ENCODE measurements around the gene LAMTOR4. TPM values are rescaled to one million over a fixed set of nuclear protein-coding genes. Genes with fewer than 3 reads are reported as not detected.

The LAMTOR4 gene
- total RNA-seq, 1 donor from 2014 or later, result 70.5 TPM

- Mint-ChIP-seq H3K4me3 (peak overlapping the region; percentile 30), H3K36me3 (peaks cover 8% of the 10 kb centered on the region)
- peaks cover 12% of the 10 kb centered on the region for H3K4me1 ChIP-seq
These were observed 26.1 kb upstream of the LAMTOR4 start for GRCh38 chr7:100122568-100122967.

GRCh38 chr7:100124301-100125230 is 24.2 kb upstream of the LAMTOR4 start:
- peaks cover 4% of the 10 kb centered on the region for H3K27me3 Mint-ChIP-seq (ENCODE audit: insufficient read depth, low read depth)
- peak overlapping the region; percentile 99 for H3K4me3 Mint-ChIP-seq
- Histone ChIP-seq H4K20me1 (ENCODE audit: low read depth) (no peaks in the 10 kb centered on the region), H3K9me3 (ENCODE audit: low read depth) (no peaks in the 10 kb centered on the region), H3K27ac (no peak overlapping the region), H3K4me2 (no peak overlapping the region), H3K36me3 (no peaks in the 10 kb centered on the region), H3F3A (ENCODE audit: low read depth) (peaks cover 38% of the 10 kb centered on the region), H3K4me1 (peaks cover 8% of the 10 kb centered on the region), H3K9ac (no peak overlapping the region), H2AFZ (replicated peaks) (no peak overlapping the region), H3K27me3 (peaks cover 22% of the 10 kb centered on the region), H3K79me2 (ENCODE audit: low read depth) (peaks cover 26% of the 10 kb centered on the region), H3K4me3 (no peak overlapping the region)
- peaks cover 8% of the 10 kb centered on the region for H3K36me3 Mint-ChIP-seq
- H3K9me3 Mint-ChIP-seq, result no peaks in the 10 kb centered on the region
- TF ChIP-seq CTCF (IDR thresholded peaks at IDR 0.05), result no peak
- no peak for TF ChIP-seq EZH2 (IDR thresholded peaks at IDR 0.05)
- H3K4me1 Mint-ChIP-seq, result peaks cover 34% of the 10 kb centered on the region
- no peak overlapping the region for H3K27ac Mint-ChIP-seq
- no peak for DNase-seq (ENCODE audit: low spot score)

More at GRCh38 chr7:100122568-100122967, 26.1 kb upstream of the LAMTOR4 start:
- Histone ChIP-seq H2AFZ (replicated peaks) (no peak overlapping the region), H3K4me2 (no peak overlapping the region), H3K9ac (no peak overlapping the region), H4K20me1 (ENCODE audit: low read depth) (no peaks in the 10 kb centered on the region), H3F3A (ENCODE audit: low read depth) (peaks cover 40% of the 10 kb centered on the region), H3K27ac (no peak overlapping the region), H3K4me3 (no peak overlapping the region), H3K27me3 (peaks cover 2% of the 10 kb centered on the region), H3K79me2 (ENCODE audit: low read depth) (peaks cover 40% of the 10 kb centered on the region), H3K36me3 (no peaks in the 10 kb centered on the region), H3K9me3 (ENCODE audit: low read depth) (no peaks in the 10 kb centered on the region)
- no peak for TF ChIP-seq EZH2phosphoT487 (IDR thresholded peaks at IDR 0.05)
- no peak for TF ChIP-seq EZH2 (IDR thresholded peaks at IDR 0.05)
- no peak for TF ChIP-seq CTCF (IDR thresholded peaks at IDR 0.05)
- DNase-seq (ENCODE audit: low spot score), result no peak
- H3K27ac Mint-ChIP-seq, result no peak overlapping the region
- peaks cover 33% of the 10 kb centered on the region for H3K4me1 Mint-ChIP-seq
- H3K9me3 Mint-ChIP-seq, result no peaks in the 10 kb centered on the region
- peaks cover 6% of the 10 kb centered on the region for H3K27me3 Mint-ChIP-seq (ENCODE audit: insufficient read depth, low read depth)

- H2AFZ ChIP-seq (replicated peaks), result peak overlapping the region; percentile 74
- H4K20me1 ChIP-seq (ENCODE audit: low read depth), result no peaks in the 10 kb centered on the region
- peak overlapping the region; percentile 97 for H3K4me2 ChIP-seq
- peaks cover 15% of the 10 kb centered on the region for H3K79me2 ChIP-seq (ENCODE audit: low read depth)
- peak overlapping the region; percentile 99 for H3K4me3 Mint-ChIP-seq
- peak; percentile 2 for TF ChIP-seq EZH2 (IDR thresholded peaks at IDR 0.05)
- no peak for TF ChIP-seq CTCF (IDR thresholded peaks at IDR 0.05)
- peaks cover 4% of the 10 kb centered on the region for H3K27me3 Mint-ChIP-seq (ENCODE audit: insufficient read depth, low read depth)
- H3K4me1 Mint-ChIP-seq, result peaks cover 27% of the 10 kb centered on the region
- peaks cover 32% of the 10 kb centered on the region for H3F3A ChIP-seq (ENCODE audit: low read depth)
- peak overlapping the region; percentile 48 for H3K9ac ChIP-seq
- peaks cover 8% of the 10 kb centered on the region for H3K36me3 Mint-ChIP-seq
- no peak for DNase-seq (ENCODE audit: low spot score)
- H3K9me3 Mint-ChIP-seq, result no peaks in the 10 kb centered on the region
- no peaks in the 10 kb centered on the region for H3K4me1 ChIP-seq
- peak overlapping the region; percentile 95 for H3K27ac Mint-ChIP-seq
- peak overlapping the region; percentile 68 for H3K27ac ChIP-seq
- H3K4me3 ChIP-seq, result peak overlapping the region; percentile 68
- H3K27me3 ChIP-seq, result peaks cover 33% of the 10 kb centered on the region
- no peaks in the 10 kb centered on the region for H3K9me3 ChIP-seq (ENCODE audit: low read depth)
- no peaks in the 10 kb centered on the region for H3K36me3 ChIP-seq
These were observed 22.3 kb upstream of the LAMTOR4 start for GRCh38 chr7:100126239-100126930.

All from neural progenitor cell (in vitro differentiated cells).